HG03103 (cell line): ENCODE measurements around the gene GPX3.
A peak's percentile ranks its signal among the peaks of the same experiment; 100 is the strongest.

Experiments
- ATAC-seq: cut with Tn5 transposase; IDR thresholded peaks from one replicate; pipeline ENCODE4 v1.9.1; 2021; ENCODE audit warnings: low read depth; ENCODE audit not compliant: unreplicated experiment

GPX3 gene

GRCh38 chr5:151020304-151021110, at the start of gene GPX3:
Gene GPX3 (plus strand): TSS chr5:151020591. CDS start chr5:151020655, 64 bp downstream.
- peak; percentile 68 for ATAC-seq

- ATAC-seq = no peak
Measured at GRCh38 chr5:150978590-150978989, 41.8 kb upstream of the GPX3 start.

GRCh38 chr5:150987746-150988145, 32.6 kb upstream of the GPX3 start:
- ATAC-seq = no peak

GRCh38 chr5:150989695-150990094, 30.7 kb upstream of the GPX3 start:
- no peak for ATAC-seq

- no peak for ATAC-seq
Measured at GRCh38 chr5:150992705-150993104, 27.7 kb upstream of the GPX3 start.

GRCh38 chr5:150993422-150993821, 27.0 kb upstream of the GPX3 start:
- no peak for ATAC-seq

GRCh38 chr5:150993826-150994412, 26.5 kb upstream of the GPX3 start:
- no peak for ATAC-seq

- ATAC-seq = no peak
Measured at GRCh38 chr5:150999704-151000442, 20.5 kb upstream of the GPX3 start.

- no peak for ATAC-seq
Measured at GRCh38 chr5:151001436-151001835, 19.0 kb upstream of the GPX3 start.

GRCh38 chr5:151002250-151002649, 18.1 kb upstream of the GPX3 start:
- ATAC-seq = no peak

GRCh38 chr5:151002681-151003502, 17.5 kb upstream of the GPX3 start:
- ATAC-seq = no peak

- no peak for ATAC-seq
Measured at GRCh38 chr5:151003503-151003860, 16.9 kb upstream of the GPX3 start.

- ATAC-seq = no peak
Measured at GRCh38 chr5:151004499-151004898, 15.9 kb upstream of the GPX3 start.

- no peak for ATAC-seq
Measured at GRCh38 chr5:151005187-151005949, 15.0 kb upstream of the GPX3 start.

- no peak for ATAC-seq
Measured at GRCh38 chr5:151005950-151006576, 14.3 kb upstream of the GPX3 start.

- ATAC-seq = no peak
Measured at GRCh38 chr5:151006704-151007334, 13.6 kb upstream of the GPX3 start.

GRCh38 chr5:151007430-151008209, 12.8 kb upstream of the GPX3 start:
- no peak for ATAC-seq

- ATAC-seq = no peak
Measured at GRCh38 chr5:151008210-151008491, 12.2 kb upstream of the GPX3 start.

- ATAC-seq = no peak
Measured at GRCh38 chr5:151008906-151009305, 11.5 kb upstream of the GPX3 start.
